HFFc6 (cell line): ENCODE data around the gene FAF1. TPM values are rescaled to one million over a fixed set of nuclear protein-coding genes. Genes with fewer than 3 reads are reported as not detected.

Source experiments
- DNase-seq: peaks from one replicate; pipeline ENCODE4 v3.0.0-alpha.2; 2018
- H3K27ac Mint-ChIP-seq: 2 replicates; pipeline ENCODE4 v1.8.0; 2020; ENCODE audit warnings: mild to moderate bottlenecking, mixed read lengths
- H3K27me3 Mint-ChIP-seq: 2 replicates; pipeline ENCODE4 v1.8.0; 2021; ENCODE audit warnings: mild to moderate bottlenecking, moderate library complexity, mixed read lengths; ENCODE audit not compliant: insufficient read depth
- H3K36me3 Mint-ChIP-seq: 2 replicates; pipeline ENCODE4 v1.8.0; 2021; ENCODE audit warnings: low read depth, mixed read lengths
- H3K4me1 Mint-ChIP-seq: 2 replicates; pipeline ENCODE4 v1.8.0; 2020; ENCODE audit warnings: low read depth, mixed read lengths
- H3K4me3 Mint-ChIP-seq: 2 replicates; pipeline ENCODE4 v1.8.0; 2020; ENCODE audit warnings: mild to moderate bottlenecking, moderate library complexity, mixed read lengths
- H3K9me3 Mint-ChIP-seq: 2 replicates; pipeline ENCODE4 v1.8.0; 2020; ENCODE audit warnings: mild to moderate bottlenecking, mixed read lengths
- CTCF ChIP-seq: fragments of 200-600 bp; sonication (generic); IDR thresholded peaks from 2 replicates; pipeline ENCODE4 v1.5.0; 2021; ENCODE audit warnings: antibody characterized with exemption, mild to moderate bottlenecking
- total RNA-seq, 6 experiments: library from RNA; stranded (reverse); fragmentation: NEBNext Ultra II Directional; extraction: Animal tissue kit (Norgen Biotek cat#: 25700); gene quantifications; 2 replicates in 1 of 6; 3 replicates in 5 of 6; pipeline ENCODE4 v1.2.3, GENCODE V29; 2021

FAF1 gene
- total RNA-seq, 6 experiments from 2014 or later: 60.1 to 79.1 (median 67.8) TPM

GRCh38 chr1:50593515-50593914 is 366.6 kb downstream of the FAF1 start:
- Mint-ChIP-seq H3K36me3 (peaks cover 14% of the 10 kb centered on the region), H3K27ac (no peak overlapping the region), H3K4me3 (no peak overlapping the region), H3K4me1 (peaks cover 24% of the 10 kb centered on the region), H3K27me3 (no peaks in the 10 kb centered on the region; the same call in 1 of the 2 replicates), H3K9me3 (no peaks in the 10 kb centered on the region)
- DNase-seq: no peak
- TF ChIP-seq CTCF: no peak

- Mint-ChIP-seq H3K36me3 (peaks cover 14% of the 10 kb centered on the region), H3K27ac (no peak overlapping the region), H3K4me3 (no peak overlapping the region), H3K4me1 (peaks cover 24% of the 10 kb centered on the region), H3K9me3 (no peaks in the 10 kb centered on the region), H3K27me3 (no peaks in the 10 kb centered on the region; the same call in 1 of the 2 replicates)
- no peak for DNase-seq
- TF ChIP-seq CTCF: no peak
Observed at GRCh38 chr1:50591598-50591997, 368.5 kb downstream of the FAF1 start.

GRCh38 chr1:50582346-50582745 is 377.7 kb downstream of the FAF1 start:
- no peak for DNase-seq
- H3K4me1 Mint-ChIP-seq: no peaks in the 10 kb centered on the region
- H3K27me3 Mint-ChIP-seq: no peaks in the 10 kb centered on the region
- no peak overlapping the region for H3K4me3 Mint-ChIP-seq
- TF ChIP-seq CTCF: peak; percentile 44
- no peaks in the 10 kb centered on the region for H3K9me3 Mint-ChIP-seq
- H3K36me3 Mint-ChIP-seq: no peaks in the 10 kb centered on the region
- H3K27ac Mint-ChIP-seq: no peak overlapping the region

GRCh38 chr1:50570066-50570468 is 390.0 kb downstream of the FAF1 start:
- H3K36me3 Mint-ChIP-seq: peaks cover 9% of the 10 kb centered on the region; the same call in 1 of the 2 replicates
- no peaks in the 10 kb centered on the region for H3K9me3 Mint-ChIP-seq
- H3K27ac Mint-ChIP-seq: peak overlapping the region; percentile 11; the same call in 1 of the 2 replicates
- no peak for TF ChIP-seq CTCF
- H3K27me3 Mint-ChIP-seq: no peaks in the 10 kb centered on the region
- peaks cover 14% of the 10 kb centered on the region for H3K4me1 Mint-ChIP-seq
- no peak for DNase-seq
- H3K4me3 Mint-ChIP-seq: no peak overlapping the region

GRCh38 chr1:50568782-50569181 is 391.3 kb downstream of the FAF1 start:
- peaks cover 14% of the 10 kb centered on the region for H3K4me1 Mint-ChIP-seq
- TF ChIP-seq CTCF: no peak
- 0 out of 2 replicates have a peak, but pooled peaks cover 5% of the 10 kb centered on the region for H3K36me3 Mint-ChIP-seq
- H3K9me3 Mint-ChIP-seq: no peaks in the 10 kb centered on the region
- no peak for DNase-seq
- no peaks in the 10 kb centered on the region for H3K27me3 Mint-ChIP-seq
- H3K27ac Mint-ChIP-seq: no peak overlapping the region
- no peak overlapping the region for H3K4me3 Mint-ChIP-seq

- TF ChIP-seq CTCF: no peak
- no peak overlapping the region for H3K4me3 Mint-ChIP-seq
- no peaks in the 10 kb centered on the region; the same call in 1 of the 2 replicates for H3K36me3 Mint-ChIP-seq
- DNase-seq: no peak
- no peak overlapping the region for H3K27ac Mint-ChIP-seq
- H3K4me1 Mint-ChIP-seq: peaks cover 24% of the 10 kb centered on the region; the same call in 1 of the 2 replicates
- H3K27me3 Mint-ChIP-seq: peaks cover 3% of the 10 kb centered on the region; the same call in 1 of the 2 replicates
- H3K9me3 Mint-ChIP-seq: no peaks in the 10 kb centered on the region
Observed at GRCh38 chr1:50566405-50566804, 393.7 kb downstream of the FAF1 start.
